ENCODE measurements around the gene TUBGCP6.

Gene TUBGCP6

GRCh38 chr22:50167689-50168489 lies 76.9 kb downstream of the TUBGCP6 start:
- no peak for DNase-seq

All from stimulated activated CD4-positive, alpha-beta T cell treated with anti-CD3 and anti-CD28 coated beads, Interleukin-2, amount 100 ng/mL, for 48 hours (primary cell).